Hepatic stellate cell (primary cell): Measurements from ENCODE around the gene FBXO42.
A peak's percentile ranks its signal among the peaks of the same experiment; 100 is the strongest.
"Not testable (repeated sequence)": the region's sequence is repeated elsewhere in the genome, so short reads cannot be mapped to it uniquely, and the experiment has no call there.

Source experiments
- DNase-seq: peaks from one replicate; pipeline ENCODE4 v3.0.0; 2011; ENCODE audit warnings: low spot score

Gene FBXO42

GRCh38 chr1:16372535-16373285, 20.4 kb upstream of the FBXO42 start:
- DNase-seq: no peak

GRCh38 chr1:16371725-16372124, 19.4 kb upstream of the FBXO42 start:
- no peak for DNase-seq

GRCh38 chr1:16369821-16370220, 17.5 kb upstream of the FBXO42 start:
- DNase-seq: no peak

- DNase-seq: no peak
These were observed 15.9 kb upstream of the FBXO42 start for GRCh38 chr1:16367968-16368890.

- no peak for DNase-seq
These were observed 15.1 kb upstream of the FBXO42 start for GRCh38 chr1:16367258-16367967.

- DNase-seq: peak; percentile 92
These were observed 14.5 kb upstream of the FBXO42 start, which contains the start of gene SZRD1 for GRCh38 chr1:16366722-16367257. TSS of gene SZRD1 (plus strand) at chr1:16367242. CDS start at chr1:16367258, 16 bp downstream.

- not testable (repeated sequence) for DNase-seq
These were observed 12.8 kb upstream of the FBXO42 start for GRCh38 chr1:16365146-16365498.

GRCh38 chr1:16356867-16357266, 4.6 kb upstream of the FBXO42 start:
- no peak for DNase-seq

GRCh38 chr1:16354619-16355018, 2.3 kb upstream of the FBXO42 start:
- no peak for DNase-seq

- no peak for DNase-seq
These were observed 709 bp upstream of the FBXO42 start for GRCh38 chr1:16352842-16353535.

- DNase-seq: no peak
These were observed 755 bp downstream of the FBXO42 start for GRCh38 chr1:16351456-16351993.

GRCh38 chr1:16349847-16350406, 2.4 kb downstream of the FBXO42 start:
- no peak for DNase-seq

- DNase-seq: peak; percentile 65
These were observed 3.7 kb downstream of the FBXO42 start for GRCh38 chr1:16348414-16349182.

GRCh38 chr1:16343276-16343675, 9.0 kb downstream of the FBXO42 start:
- not testable (repeated sequence) for DNase-seq

GRCh38 chr1:16342331-16343062, 9.8 kb downstream of the FBXO42 start:
- no peak for DNase-seq

GRCh38 chr1:16340673-16341072, 11.6 kb downstream of the FBXO42 start:
- no peak for DNase-seq

- no peak for DNase-seq
These were observed 13.3 kb downstream of the FBXO42 start for GRCh38 chr1:16338961-16339360.

GRCh38 chr1:16334655-16335340, 17.5 kb downstream of the FBXO42 start:
- no peak for DNase-seq
